NB4 (cell line): ENCODE data around the gene HOMEZ.

Experiments
- CTCF ChIP-seq: IDR thresholded peaks from one replicate; pipeline ENCODE4 v1.5.1; 2012; ENCODE audit warnings: low read depth, low read length
- MAX ChIP-seq: IDR thresholded peaks from 2 replicates; pipeline ENCODE4 v1.6.1; 2011; ENCODE audit warnings: low read depth, low read length
- MYC ChIP-seq: IDR thresholded peaks from 2 replicates; pipeline ENCODE4 v1.6.1; 2011; ENCODE audit warnings: low read depth, low read length
- POLR2A ChIP-seq: IDR thresholded peaks from 2 replicates; pipeline ENCODE4 v1.6.1; 2011; ENCODE audit warnings: mild to moderate bottlenecking; ENCODE audit not compliant: insufficient read length; ENCODE audit errors: extremely low read depth

- no peak for TF ChIP-seq CTCF
- TF ChIP-seq POLR2A: no peak
- TF ChIP-seq MYC: no peak
- no peak for TF ChIP-seq MAX
Measured at GRCh38 chr14:23249824-23250223, 36.1 kb downstream of the HOMEZ start.
